Prostate gland (tissue), 2 donors: ENCODE data around the gene POLE.

Source experiments
- POLR2A ChIP-seq: fragments of 450-650 bp; IDR thresholded peaks from one replicate; pipeline ENCODE4 v1.6.1; 2016; ENCODE audit warnings: antibody characterized with exemption, mild to moderate bottlenecking
- POLR2AphosphoS5 ChIP-seq: sonication (generic); formaldehyde crosslinking; IDR thresholded peaks from one replicate; pipeline ENCODE4 v1.6.1; 2017; ENCODE audit warnings: antibody characterized with exemption
- TF ChIP-seq, protein P1 (sequence below), 4 experiments: fragments of 200-600 bp in 2 of 4; fragments of 450-650 bp in 2 of 4; sonication (generic) in 2 of 4; IDR thresholded peaks; 1 replicate in 3 of 4; 2 replicates in 1 of 4; pipeline ENCODE4 v1.5.1; 2016 to 2019; ENCODE audit warnings: antibody characterized with exemption in 4 of 4, mild to moderate bottlenecking in 2 of 4, moderate library complexity in 2 of 4

DNA sequence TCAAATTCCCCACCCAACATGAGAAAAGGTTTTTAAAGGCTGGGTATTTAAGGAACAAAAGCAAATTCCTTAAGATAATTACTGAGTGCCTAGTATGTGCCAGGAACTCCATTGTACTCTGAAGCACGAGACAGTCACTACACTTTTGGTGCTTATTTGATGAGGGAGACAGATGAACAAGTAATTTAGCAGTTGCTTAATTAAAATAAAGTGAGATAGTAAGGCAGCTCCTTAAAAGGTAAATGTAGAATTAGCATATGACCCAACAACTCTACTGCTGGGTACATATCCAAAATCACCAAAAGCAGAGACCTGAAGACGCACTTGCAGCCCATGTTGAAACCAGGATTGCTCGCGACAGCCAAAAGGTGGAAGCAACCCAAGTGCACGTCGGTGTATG, 21.3 kb downstream of the POLE start:
- TF ChIP-seq POLR2A (no peak), POLR2AphosphoS5 (no peak)
- TF ChIP-seq, protein P1, sequence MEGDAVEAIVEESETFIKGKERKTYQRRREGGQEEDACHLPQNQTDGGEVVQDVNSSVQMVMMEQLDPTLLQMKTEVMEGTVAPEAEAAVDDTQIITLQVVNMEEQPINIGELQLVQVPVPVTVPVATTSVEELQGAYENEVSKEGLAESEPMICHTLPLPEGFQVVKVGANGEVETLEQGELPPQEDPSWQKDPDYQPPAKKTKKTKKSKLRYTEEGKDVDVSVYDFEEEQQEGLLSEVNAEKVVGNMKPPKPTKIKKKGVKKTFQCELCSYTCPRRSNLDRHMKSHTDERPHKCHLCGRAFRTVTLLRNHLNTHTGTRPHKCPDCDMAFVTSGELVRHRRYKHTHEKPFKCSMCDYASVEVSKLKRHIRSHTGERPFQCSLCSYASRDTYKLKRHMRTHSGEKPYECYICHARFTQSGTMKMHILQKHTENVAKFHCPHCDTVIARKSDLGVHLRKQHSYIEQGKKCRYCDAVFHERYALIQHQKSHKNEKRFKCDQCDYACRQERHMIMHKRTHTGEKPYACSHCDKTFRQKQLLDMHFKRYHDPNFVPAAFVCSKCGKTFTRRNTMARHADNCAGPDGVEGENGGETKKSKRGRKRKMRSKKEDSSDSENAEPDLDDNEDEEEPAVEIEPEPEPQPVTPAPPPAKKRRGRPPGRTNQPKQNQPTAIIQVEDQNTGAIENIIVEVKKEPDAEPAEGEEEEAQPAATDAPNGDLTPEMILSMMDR (IDR thresholded peaks at IDR 0.05): no peak
